ENCODE results near the gene LRRC74A. TPM values are rescaled to one million over a fixed set of nuclear protein-coding genes. Genes with fewer than 3 reads are reported as not detected.

The LRRC74A gene
- total and polyA plus RNA-seq, 10 of the 15 experiments (the other 5 are each of a cell fraction or from before 2014, with no cell fraction given) = not detected

- Histone ChIP-seq H3K36me3 (ENCODE audit: control insufficient read depth in 2 of 2, insufficient read depth in 2 of 2, low read length in 1 of 2) (no peaks in the 10 kb centered on the region; a peak in 1 of 4 replicates), H3K4me1 (ENCODE audit: control insufficient read depth, insufficient read depth, low read length) (no peaks in the 10 kb centered on the region), H3K27ac (ENCODE audit: control insufficient read depth, insufficient read depth) (0 out of 2 replicates have a peak overlapping the region, but pooled peaks have one; percentile 7), H2AFZ (ENCODE audit: control insufficient read depth, low read depth, low read length) (peak overlapping the region; percentile 64), H4K20me1 (ENCODE audit: control insufficient read depth, insufficient read depth) (no peaks in the 10 kb centered on the region), H3K4me2 (ENCODE audit: control insufficient read depth, insufficient read depth) (peak overlapping the region; percentile 67), H3K27me3 (replicated peaks in 1 of 2; ENCODE audit: control insufficient read depth in 2 of 2, insufficient read depth in 2 of 2, low read length in 1 of 2) (no peaks in the 10 kb centered on the region), H3K9me3 (replicated peaks; ENCODE audit: control insufficient read depth, insufficient read depth, low read length) (no peaks in the 10 kb centered on the region), H3K9ac (ENCODE audit: control insufficient read depth, insufficient read depth, low read length) (peak overlapping the region; percentile 65), H3K79me2 (ENCODE audit: control insufficient read depth, insufficient read depth, low read length) (peaks cover 7% of the 10 kb centered on the region), H3K4me3 (peak overlapping the region; percentile 96)
- intact Hi-C loops (cut with micrococcal nuclease; ENCODE audit: unreplicated experiment) (loop anchor here (1.0 to 5.0 kb wide), 3 partner anchors 49 to 101 kb away; partner anchors contain the start of gene VASH1), in situ Hi-C loops (cut with MboI) (no loop called here)
- ATAC-seq (peak; percentile 57), FAIRE-seq (peak; percentile 70), DNase-seq (ENCODE audit: low read depth, low spot score) (no peak)
- WGBS (ENCODE audit: insufficient coverage, insufficient replicate concordance, low lambda C conversion rate, missing lambda C conversion rate) = 7% methylated on average over 9 of the region's 9 CpGs
- ChIA-PET POLR2A (interaction anchor here (0.6 to 0.9 kb wide), 2 partner anchors 101 to 521 kb away, joined by 3 read pairs; no protein-coding TSS in a partner anchor), SMC1A (ENCODE audit: uncharacterized antibody, unreplicated experiment) (interaction anchor here (0.6 to 2.9 kb wide), 16 partner anchors 9 to 1159 kb away, joined by 3 to 23 read pairs (median 4); no protein-coding TSS in a partner anchor), RAD21 (ENCODE audit: unreplicated experiment) (interaction anchor here (0.6 to 4.3 kb wide), 8 partner anchors 60 to 637 kb away, joined by 3 to 30 read pairs (median 4); no protein-coding TSS in a partner anchor), CTCF (interaction anchor here (0.6 to 8.5 kb wide), 17 partner anchors 8 to 300 kb away, joined by 3 to 132 read pairs (median 4); no protein-coding TSS in a partner anchor)
- no TSS peak for BruUV-seq (replicated peaks)
- TF ChIP-seq POLR2A (IDR thresholded peaks at IDR 0.05; ENCODE audit: low read depth, low read length) (no peak), BCLAF1 (IDR thresholded peaks at IDR 0.05) (no peak), CTCF (IDR thresholded peaks at IDR 0.05 in 2 of 3, conservative IDR thresholded peaks at IDR 0.05 in 1 of 3; ENCODE audit: control insufficient read depth in 2 of 3, extremely low read depth in 1 of 3, insufficient read depth in 1 of 3, low read depth in 3 of 3, low read length in 3 of 3) (peak; percentile 59 to 66 (median 60)), NR2C1 (IDR thresholded peaks at IDR 0.05) (no peak), ZBED1 (IDR thresholded peaks at IDR 0.05; ENCODE audit: borderline replicate concordance) (no peak), USF2 (IDR thresholded peaks at IDR 0.05; ENCODE audit: borderline replicate concordance, low read depth, low read length) (no peak), ZBTB33 (IDR thresholded peaks at IDR 0.05) (no peak), ATF7 (IDR thresholded peaks at IDR 0.05; ENCODE audit: low read depth) (no peak), SUPT20H (IDR thresholded peaks at IDR 0.05; ENCODE audit: borderline replicate concordance, control insufficient read depth, low read depth, low read length) (no peak), HDAC2 (IDR thresholded peaks at IDR 0.05) (no peak), EP300 (IDR thresholded peaks at IDR 0.05; ENCODE audit: borderline replicate concordance in 1 of 2, control insufficient read depth in 1 of 2, low read depth in 2 of 2, low read length in 2 of 2) (no peak), TCF12 (IDR thresholded peaks at IDR 0.05; ENCODE audit: low read depth, low read length) (no peak), SP1 (IDR thresholded peaks at IDR 0.05; ENCODE audit: low read depth, low read length) (no peak), PKNOX1 (IDR thresholded peaks at IDR 0.05) (no peak)
These were observed 15.2 kb upstream of the LRRC74A start for GRCh38 chr14:76810953-76811400.
